ES-I3 (cell line): Measurements from ENCODE around the gene C4orf50.

Source experiments
- H3K36me3 ChIP-seq: 2 replicates; pipeline ENCODE4 v1.6.1; 2013; ENCODE audit warnings: mild to moderate bottlenecking, low read length, control low read depth, moderate library complexity; ENCODE audit not compliant: insufficient read depth
- H3K4me1 ChIP-seq: 2 replicates; pipeline ENCODE4 v1.6.1; 2013; ENCODE audit warnings: mild to moderate bottlenecking, control low read depth, low read length; ENCODE audit not compliant: insufficient read depth
- H3K9ac ChIP-seq: 2 replicates; pipeline ENCODE4 v1.6.1; 2013; ENCODE audit warnings: low read depth, mild to moderate bottlenecking, low read length, moderate library complexity
- H3K9me3 ChIP-seq: 2 replicates; pipeline ENCODE4 v1.6.1; 2013; ENCODE audit warnings: mild to moderate bottlenecking, low read length, moderate library complexity; ENCODE audit not compliant: control insufficient read depth, insufficient read depth

The C4orf50 gene

GRCh38 chr4:6018331-6018730, at the start of gene C4orf50:
Gene C4orf50 (minus strand): TSS chr4:6018431.
- H3K36me3 ChIP-seq, result no peaks in the 10 kb centered on the region
- H3K4me1 ChIP-seq, result no peaks in the 10 kb centered on the region; the same call in 1 of the 2 replicates
- no peak within 1 kb of the TSS for H3K9ac ChIP-seq
- H3K9me3 ChIP-seq, result no peaks in the 10 kb centered on the region

- H3K36me3 ChIP-seq, result no peaks in the 10 kb centered on the region
- H3K4me1 ChIP-seq, result no peaks in the 10 kb centered on the region
- no peak overlapping the region for H3K9ac ChIP-seq
- no peaks in the 10 kb centered on the region for H3K9me3 ChIP-seq
Observed at GRCh38 chr4:6065934-6066590, 47.8 kb upstream of the C4orf50 start.

DNA sequence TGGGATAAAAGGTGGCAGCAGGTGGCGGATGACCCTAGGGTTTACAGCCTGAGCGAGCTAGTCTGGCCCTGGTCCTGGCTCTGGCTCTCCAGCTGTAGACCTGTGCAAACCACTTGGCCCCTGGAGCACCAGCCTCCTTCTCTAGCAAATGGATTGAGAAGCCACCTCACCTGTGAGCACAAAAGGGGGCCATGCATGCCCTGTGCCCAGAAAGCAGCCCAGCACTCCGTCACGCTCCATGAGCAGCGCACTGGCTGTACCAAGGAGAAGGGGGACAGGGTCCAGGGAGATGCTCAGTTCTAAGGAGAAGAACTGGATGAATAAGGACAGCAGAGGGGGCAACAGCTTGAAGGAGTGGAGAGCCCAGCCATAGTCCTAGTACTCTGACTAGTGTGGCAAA, 46.9 kb upstream of the C4orf50 start:
- Histone ChIP-seq H3K9ac (no peak overlapping the region), H3K36me3 (no peaks in the 10 kb centered on the region), H3K9me3 (peaks cover 4% of the 10 kb centered on the region), H3K4me1 (no peaks in the 10 kb centered on the region)

- Histone ChIP-seq H3K36me3 (no peaks in the 10 kb centered on the region), H3K9me3 (peaks cover 8% of the 10 kb centered on the region), H3K4me1 (no peaks in the 10 kb centered on the region), H3K9ac (no peak overlapping the region)
Observed at GRCh38 chr4:6064383-6064782, 46.2 kb upstream of the C4orf50 start.

GRCh38 chr4:6063684-6064083, 45.5 kb upstream of the C4orf50 start:
- no peak overlapping the region for H3K9ac ChIP-seq
- H3K9me3 ChIP-seq, result peaks cover 15% of the 10 kb centered on the region
- H3K36me3 ChIP-seq, result no peaks in the 10 kb centered on the region
- H3K4me1 ChIP-seq, result no peaks in the 10 kb centered on the region

GRCh38 chr4:6062133-6062532, 43.9 kb upstream of the C4orf50 start:
- no peaks in the 10 kb centered on the region for H3K36me3 ChIP-seq

GRCh38 chr4:6059375-6059805, 41.2 kb upstream of the C4orf50 start:
- Histone ChIP-seq H3K9ac (no peak overlapping the region), H3K9me3 (peaks cover 23% of the 10 kb centered on the region), H3K4me1 (no peaks in the 10 kb centered on the region), H3K36me3 (no peaks in the 10 kb centered on the region)

More at GRCh38 chr4:6062133-6062532, 43.9 kb upstream of the C4orf50 start:
- Histone ChIP-seq H3K9ac (no peak overlapping the region), H3K4me1 (no peaks in the 10 kb centered on the region), H3K9me3 (peaks cover 21% of the 10 kb centered on the region)

GRCh38 chr4:6058531-6059374, 40.5 kb upstream of the C4orf50 start:
- Histone ChIP-seq H3K9ac (no peak overlapping the region), H3K9me3 (peaks cover 23% of the 10 kb centered on the region), H3K4me1 (no peaks in the 10 kb centered on the region), H3K36me3 (no peaks in the 10 kb centered on the region)

- Histone ChIP-seq H3K9ac (no peak overlapping the region), H3K4me1 (no peaks in the 10 kb centered on the region), H3K9me3 (peaks cover 23% of the 10 kb centered on the region), H3K36me3 (no peaks in the 10 kb centered on the region)
Observed at GRCh38 chr4:6056976-6057766, 38.9 kb upstream of the C4orf50 start.

DNA sequence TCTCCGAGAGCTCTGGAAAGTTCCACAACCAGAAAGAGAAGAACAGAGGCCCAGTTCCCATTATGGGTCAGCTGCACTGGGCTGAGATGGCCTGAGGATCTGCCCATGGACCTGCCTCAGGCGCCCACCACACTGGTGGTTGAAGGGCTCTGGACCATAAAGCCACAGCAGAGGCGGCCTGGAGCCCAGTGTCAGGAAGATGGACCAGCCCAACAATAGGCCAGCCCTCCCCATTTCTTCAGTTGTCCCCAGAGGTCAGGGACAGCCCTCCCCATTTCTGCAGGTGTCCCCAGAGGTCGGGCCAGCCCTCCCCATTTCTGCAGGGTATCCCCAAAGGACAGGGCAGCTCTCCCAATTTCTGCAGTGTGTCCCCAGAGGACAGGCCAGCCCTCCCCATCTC, 37.2 kb upstream of the C4orf50 start:
- H3K9me3 ChIP-seq, result peaks cover 19% of the 10 kb centered on the region
- H3K4me1 ChIP-seq, result no peaks in the 10 kb centered on the region
- no peak overlapping the region for H3K9ac ChIP-seq
- H3K36me3 ChIP-seq, result no peaks in the 10 kb centered on the region

GRCh38 chr4:6055030-6055429, 36.8 kb upstream of the C4orf50 start:
- Histone ChIP-seq H3K9ac (no peak overlapping the region), H3K9me3 (peaks cover 19% of the 10 kb centered on the region; the same call in 1 of the 2 replicates), H3K36me3 (no peaks in the 10 kb centered on the region), H3K4me1 (no peaks in the 10 kb centered on the region)

- Histone ChIP-seq H3K9ac (no peak overlapping the region), H3K36me3 (no peaks in the 10 kb centered on the region), H3K4me1 (no peaks in the 10 kb centered on the region), H3K9me3 (peaks cover 14% of the 10 kb centered on the region; the same call in 1 of the 2 replicates)
Observed at GRCh38 chr4:6054162-6054922, 36.1 kb upstream of the C4orf50 start.

DNA sequence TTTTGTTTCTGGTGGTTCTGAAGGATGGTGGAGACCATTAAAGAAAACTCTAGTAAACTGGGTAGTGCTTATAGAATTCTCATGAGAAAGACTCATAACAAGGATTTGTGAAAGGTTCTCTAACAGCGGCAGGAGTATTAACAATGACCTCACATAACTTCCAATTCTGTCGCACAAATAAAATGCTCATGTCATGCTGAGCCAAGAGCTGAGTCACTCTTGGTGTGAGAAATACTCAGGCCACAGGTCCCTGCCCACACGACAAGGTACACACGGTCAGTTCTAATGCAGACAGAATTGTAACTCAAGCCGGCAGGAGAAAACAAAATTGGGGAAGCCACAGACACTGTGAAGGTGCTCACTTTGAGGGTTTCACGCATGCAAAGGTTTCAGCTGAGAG, 34.4 kb upstream of the C4orf50 start:
- no peaks in the 10 kb centered on the region for H3K36me3 ChIP-seq
- H3K9me3 ChIP-seq, result peaks cover 4% of the 10 kb centered on the region; the same call in 1 of the 2 replicates
- no peak overlapping the region for H3K9ac ChIP-seq
- H3K4me1 ChIP-seq, result no peaks in the 10 kb centered on the region

GRCh38 chr4:6050551-6050950, 32.3 kb upstream of the C4orf50 start:
- Histone ChIP-seq H3K36me3 (no peaks in the 10 kb centered on the region), H3K9ac (no peak overlapping the region), H3K9me3 (no peaks in the 10 kb centered on the region; the same call in 1 of the 2 replicates), H3K4me1 (no peaks in the 10 kb centered on the region)
